HG03469 (cell line): ENCODE results near the gene PHPT1.
"Not testable (repeated sequence)": the region's sequence is repeated elsewhere in the genome, so short reads cannot be mapped to it uniquely, and the experiment has no call there.

Source experiments
- ATAC-seq: cut with Tn5 transposase; IDR thresholded peaks from one replicate; pipeline ENCODE4 v1.9.1; 2021; ENCODE audit warnings: mild to moderate bottlenecking, moderate library complexity, moderate number of reproducible peaks; ENCODE audit not compliant: unreplicated experiment

Gene PHPT1

DNA sequence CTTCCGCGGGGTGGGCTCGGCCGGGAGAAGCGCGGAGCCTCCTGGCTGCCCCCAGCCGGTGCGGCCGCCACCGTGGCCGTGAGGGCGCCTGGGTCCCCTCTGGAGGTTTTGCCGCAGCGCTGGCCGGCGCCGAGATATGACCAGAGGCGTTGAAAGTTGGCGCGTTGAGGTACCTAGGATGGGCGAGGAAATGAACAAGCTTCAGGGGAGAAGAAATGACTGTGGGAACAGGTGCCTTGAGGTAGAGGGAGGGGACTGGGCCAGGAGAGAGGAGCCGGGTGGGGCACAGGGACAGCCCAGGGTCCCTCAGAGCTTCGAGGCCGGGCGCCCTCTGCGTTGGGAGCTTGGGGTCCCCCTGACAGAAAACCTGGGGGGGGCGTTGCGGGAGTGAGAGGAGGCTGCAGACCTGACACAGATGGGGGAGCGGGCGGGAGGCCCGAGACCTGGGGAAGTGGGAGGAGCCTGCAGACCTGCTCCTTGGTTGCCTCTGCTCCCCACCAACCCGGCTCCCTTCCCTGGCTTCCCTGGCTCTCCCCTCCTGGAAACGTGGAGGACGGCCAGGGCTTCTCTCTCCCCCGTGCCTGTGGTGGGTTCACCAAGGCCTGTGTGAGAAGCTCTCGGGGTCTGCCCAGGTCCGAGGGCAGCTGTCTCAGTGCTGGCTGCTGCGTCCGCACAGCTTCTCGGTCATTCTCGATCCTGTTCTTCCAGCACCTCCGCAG, 27.2 kb upstream of the PHPT1 start:
- no peak for ATAC-seq

DNA sequence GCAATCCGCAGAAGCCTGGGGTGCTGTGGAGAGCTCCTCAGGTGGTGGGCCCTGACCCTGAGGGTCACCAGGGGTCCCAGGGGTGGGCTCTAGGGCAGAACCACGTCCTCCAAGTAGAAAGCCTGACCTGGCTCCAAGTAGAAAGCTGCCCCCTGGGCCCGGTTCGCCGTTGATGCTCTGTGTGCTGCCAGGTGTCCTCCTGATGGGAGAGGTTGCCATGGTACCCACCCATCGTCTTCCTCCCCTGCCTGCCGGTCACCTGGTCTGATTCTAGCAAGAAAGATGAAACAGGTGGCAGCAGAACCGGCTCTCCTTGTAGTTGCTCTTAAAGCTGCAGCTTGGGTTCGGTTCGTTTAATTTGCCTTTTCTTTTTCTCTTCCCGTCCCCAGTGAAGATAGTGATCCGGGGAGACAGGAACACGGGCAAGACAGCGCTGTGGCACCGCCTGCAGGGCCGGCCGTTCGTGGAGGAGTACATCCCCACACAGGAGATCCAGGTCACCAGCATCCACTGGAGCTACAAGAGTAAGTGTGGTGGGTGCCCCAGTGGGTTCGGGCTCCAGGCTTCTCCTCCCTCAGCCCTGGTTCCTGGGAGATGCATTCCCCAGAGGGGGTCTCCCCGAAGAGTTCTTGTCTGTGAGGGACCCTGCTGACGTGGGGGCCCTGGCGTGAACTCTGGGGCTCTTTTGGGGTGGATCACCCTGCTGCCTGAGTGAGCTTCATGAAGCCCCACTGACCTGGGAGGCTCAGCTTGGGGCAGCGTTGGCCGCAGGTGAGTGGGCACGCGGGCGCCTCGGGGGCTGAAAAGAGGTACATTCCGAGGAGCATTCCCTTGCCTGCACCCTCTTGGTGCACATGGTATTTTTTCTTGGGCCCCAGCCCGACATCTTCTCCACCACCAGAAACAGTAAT, 25.8 kb upstream of the PHPT1 start:
- ATAC-seq: no peak

DNA sequence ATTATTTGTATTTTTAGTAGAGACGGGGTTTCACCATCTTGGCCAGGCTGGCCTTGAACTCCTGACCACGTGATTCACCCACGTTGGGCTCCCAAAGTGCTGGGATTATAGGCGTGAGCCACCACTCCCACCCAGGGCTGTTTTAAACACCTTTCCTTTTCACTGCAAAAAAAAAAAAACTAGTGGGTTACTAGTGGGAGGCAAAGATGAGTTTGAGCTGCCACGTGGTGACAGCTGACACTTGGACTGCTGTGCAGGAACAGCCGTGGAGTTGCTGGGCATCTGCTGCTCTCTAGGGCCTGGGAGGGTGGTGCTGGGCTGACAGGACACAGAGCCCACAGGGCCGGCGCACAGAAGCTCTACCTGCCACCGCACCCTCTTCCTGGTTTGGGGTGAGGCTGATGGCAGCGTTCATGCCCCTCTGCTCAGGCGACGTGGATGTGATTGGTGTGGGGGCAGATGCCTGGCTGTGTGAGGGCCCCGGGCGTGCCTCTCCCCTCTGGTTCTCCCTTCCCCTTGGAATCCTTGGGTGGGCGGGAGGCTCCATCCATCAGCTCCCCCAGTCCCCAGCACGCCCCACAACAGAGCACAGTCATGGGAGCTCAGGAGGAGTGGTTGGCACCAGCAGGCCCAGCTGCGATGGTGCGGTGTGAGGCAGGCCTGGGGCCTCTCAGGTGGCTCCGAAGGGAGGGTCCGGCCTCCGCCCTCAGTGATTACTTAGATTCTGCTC, 24.5 kb upstream of the PHPT1 start:
- ATAC-seq: no peak

- ATAC-seq: no peak
Observed at GRCh38 chr9:136825295-136826187, 23.7 kb upstream of the PHPT1 start.

DNA sequence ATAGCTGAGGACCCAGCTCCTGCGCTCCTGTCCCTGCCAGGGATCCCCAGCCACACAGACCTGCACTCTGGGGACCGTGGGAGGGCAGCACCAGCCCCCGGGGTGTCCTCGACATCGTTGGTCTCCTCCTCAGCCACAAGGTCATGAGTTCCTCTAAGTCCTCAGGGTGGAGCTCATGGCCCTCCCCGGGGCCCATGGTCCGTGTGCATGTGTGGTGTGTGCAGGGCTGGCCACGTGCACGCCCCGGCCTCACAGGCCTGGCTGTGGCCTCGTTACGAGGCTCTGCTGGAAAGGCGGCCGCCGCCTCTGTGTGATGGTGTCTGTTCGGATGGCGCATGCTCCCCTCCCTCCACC, 23.0 kb upstream of the PHPT1 start:
- no peak for ATAC-seq

DNA sequence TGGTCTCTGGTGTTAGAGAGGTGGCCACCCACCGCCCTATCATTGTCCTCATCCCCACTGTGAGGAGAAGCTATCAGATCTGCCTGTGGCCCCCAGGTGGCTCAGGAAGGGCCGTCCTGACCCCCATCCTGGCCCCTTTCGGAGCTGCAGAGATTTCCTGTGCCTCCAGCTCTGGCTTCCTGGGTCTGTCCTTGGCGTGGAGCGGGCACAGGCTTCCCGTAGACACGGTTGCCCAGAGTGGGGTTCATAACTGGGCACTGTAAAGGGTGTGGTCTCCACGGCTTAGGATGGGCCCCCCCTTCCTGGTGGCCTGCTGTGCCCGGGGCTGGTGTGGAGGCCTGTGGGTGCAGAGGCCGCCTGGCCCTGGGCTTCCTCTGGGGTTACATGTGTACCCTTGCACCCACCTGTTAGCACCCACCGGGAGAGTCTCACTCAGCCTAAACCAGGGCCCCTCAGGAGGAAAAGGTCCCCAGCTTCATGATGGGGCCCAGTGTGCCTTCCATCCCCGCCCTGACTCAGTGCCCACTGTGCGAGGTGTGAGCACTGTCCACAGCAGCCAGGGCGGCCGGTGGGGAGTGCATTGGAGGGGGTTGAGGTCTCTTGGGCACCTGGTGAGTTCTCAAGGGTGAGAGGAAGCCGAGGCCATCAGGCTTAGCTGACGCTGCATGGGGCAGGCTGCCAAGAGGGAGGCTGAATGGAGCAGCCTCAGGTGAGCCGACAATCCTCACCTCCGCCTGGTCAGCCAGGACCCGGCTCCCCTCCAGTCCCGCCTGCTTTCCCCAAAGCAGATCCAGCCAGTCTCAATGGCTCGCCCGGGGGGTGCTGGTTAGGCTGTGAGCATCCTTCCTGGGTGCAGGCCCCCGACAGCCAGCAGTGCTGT, 22.3 kb upstream of the PHPT1 start:
- ATAC-seq: no peak

DNA sequence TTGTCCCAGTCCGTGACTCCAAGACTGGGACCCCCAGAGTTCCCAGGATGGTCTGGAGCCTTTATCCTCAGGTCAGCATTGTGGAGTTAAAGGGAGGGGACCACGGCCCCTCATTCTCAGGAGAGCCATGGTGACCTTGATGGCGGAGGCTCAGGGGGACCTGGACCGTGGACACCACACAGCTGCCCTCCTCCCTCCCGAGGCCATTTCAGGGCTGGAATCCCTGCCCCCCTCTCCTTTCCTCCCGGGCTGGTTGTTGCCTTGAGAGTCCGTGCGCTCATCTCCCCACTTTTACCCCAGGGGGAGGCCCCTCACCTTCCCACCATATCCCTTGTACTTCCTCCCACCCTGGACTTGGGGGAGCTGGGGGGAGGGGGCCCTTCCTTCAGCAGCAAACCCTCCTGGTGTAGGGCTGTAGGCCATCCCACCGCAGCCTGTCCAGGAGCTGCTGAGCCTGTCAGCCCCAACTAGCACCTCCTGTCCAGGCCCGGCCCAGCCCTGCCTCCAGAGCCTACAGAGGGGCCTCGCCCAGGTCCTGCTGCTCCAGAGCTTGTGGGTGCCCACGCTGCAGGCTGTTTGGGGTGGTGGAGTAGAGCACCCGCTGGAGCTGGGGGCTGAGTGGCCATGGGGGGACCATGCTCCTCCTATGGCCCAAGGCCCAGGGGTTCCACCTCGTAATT, 21.3 kb upstream of the PHPT1 start:
- ATAC-seq: no peak

DNA sequence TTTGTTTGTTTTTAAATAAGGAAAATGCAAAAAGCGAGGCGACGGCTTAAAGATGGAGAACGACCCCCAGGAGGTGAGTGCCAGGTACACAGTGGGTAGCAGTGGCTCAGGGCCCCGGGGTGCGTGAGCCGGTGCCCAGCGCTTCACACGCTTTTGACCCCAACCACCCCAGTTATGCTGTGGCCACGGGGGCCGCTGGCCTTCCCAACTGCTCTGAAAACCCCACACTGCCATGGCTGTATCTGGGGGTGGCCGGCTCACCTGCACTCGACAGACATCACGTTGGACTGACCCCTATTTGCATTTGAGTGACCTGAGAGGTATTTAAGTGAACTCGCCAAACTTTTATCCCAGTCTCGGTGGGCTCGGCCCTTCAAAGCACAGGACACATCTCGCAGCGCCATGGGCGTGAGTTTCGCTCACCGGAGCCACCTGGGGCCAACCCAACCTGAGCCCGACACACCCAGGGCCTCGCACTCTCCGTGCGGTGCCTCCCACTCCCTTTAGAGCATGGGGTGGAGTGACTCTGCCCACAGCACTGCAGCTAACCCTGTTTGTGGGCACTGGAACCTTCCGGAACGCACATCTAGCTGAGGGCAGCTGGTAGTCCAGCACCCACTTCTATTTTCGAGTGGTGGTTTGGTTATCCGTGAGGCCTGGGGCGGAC, 20.6 kb upstream of the PHPT1 start:
- ATAC-seq: no peak

DNA sequence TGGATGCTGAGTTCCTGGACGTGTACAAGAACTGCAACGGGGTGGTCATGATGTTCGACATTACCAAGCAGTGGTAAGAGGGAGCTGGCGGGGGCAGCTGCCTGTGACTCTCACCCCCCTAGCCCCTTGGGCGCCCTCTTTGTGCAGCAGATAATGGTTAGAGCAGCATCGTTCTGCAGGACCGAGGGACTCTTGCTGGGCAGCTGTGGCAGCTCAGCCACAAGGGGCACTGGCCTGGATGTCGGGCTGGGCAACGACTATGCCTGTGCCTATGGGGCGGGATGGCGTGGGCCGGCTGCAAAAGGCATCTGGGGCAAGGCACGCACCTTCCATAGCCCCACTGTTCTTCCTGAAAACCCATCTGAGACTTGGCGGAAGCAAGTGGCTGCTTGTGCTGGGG, 19.8 kb upstream of the PHPT1 start:
- no peak for ATAC-seq

GRCh38 chr9:136829981-136830885, 19.0 kb upstream of the PHPT1 start:
- no peak for ATAC-seq

DNA sequence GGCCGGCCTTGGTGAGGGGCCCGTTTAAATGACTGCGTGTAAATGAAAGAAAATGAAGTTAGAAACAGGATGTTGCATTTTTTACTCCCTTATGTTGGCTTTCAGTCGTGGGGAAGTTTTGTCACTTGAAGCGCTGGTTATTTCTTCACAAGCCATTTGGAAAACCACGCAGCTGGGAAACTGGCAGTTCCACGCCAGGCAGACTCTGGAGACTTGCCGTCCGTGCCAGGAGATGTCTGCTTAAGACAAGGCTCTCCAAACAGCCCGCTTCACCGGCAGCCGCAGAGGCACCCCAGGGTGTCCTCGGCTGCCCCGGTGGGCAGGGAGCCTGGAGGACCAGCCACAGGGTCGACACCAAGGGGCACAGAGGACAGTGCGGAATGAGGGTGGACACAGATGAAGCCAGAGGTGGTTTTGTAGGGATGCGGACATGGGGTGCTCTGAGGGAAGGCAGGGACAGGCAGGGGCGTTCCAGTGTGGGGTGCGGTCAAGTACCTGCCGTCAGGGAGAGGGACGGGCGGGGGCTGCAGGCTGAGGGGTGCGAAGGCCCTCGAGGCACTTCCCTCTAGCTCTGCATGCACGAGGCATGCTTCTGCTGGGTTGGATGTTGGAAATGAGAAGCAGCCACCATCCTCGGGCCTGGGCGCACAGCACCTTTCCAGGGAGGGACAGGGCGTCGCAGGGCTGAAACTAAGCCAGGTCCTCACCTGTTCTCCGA, 18.0 kb upstream of the PHPT1 start:
- no peak for ATAC-seq

DNA sequence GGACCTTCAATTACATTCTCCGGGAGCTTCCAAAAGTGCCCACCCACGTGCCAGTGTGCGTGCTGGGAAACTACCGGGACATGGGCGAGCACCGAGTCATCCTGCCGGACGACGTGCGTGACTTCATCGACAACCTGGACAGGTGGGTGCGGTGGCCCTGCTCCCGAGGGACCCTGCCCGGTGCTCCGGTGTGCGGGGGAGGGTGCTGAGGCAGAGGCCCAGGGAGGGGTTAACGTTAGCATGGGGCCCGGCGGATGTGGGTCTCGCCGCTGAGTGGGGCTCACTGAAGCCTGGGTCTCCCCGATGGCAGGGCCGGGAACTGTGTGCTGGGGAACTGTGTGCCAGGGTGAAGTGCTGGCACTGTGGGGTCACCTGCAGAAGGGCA, 17.5 kb upstream of the PHPT1 start:
- no peak for ATAC-seq

DNA sequence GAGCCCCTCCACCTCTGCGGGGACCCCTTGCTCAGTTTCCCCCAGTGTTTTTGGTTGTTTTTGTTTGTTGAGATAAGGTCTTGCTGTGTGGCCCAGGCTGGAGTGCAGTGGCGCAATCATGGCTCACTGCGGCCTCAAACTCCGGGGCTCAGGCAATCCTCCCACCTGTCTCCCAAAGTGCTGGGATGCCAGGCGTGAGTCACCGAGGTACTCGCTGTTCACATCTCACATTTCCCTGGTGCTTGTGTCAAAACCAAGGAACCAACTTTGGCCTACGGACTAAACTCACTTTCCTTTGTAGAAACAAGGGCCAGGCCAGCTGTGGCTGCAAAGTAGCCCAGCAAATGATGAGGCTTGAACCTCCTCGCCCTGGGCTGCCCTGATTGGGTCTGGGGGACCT, 16.6 kb upstream of the PHPT1 start:
- ATAC-seq: no peak

- not testable (repeated sequence) for ATAC-seq
Observed at GRCh38 chr9:136833381-136834048, 15.7 kb upstream of the PHPT1 start.

- ATAC-seq: no peak
Observed at GRCh38 chr9:136835162-136835931, 13.9 kb upstream of the PHPT1 start.
